HG03432 (cell line): ENCODE results near the gene NRN1L.
A peak's percentile ranks its signal among the peaks of the same experiment; 100 is the strongest.
"Not testable (repeated sequence)": the region's sequence is repeated elsewhere in the genome, so short reads cannot be mapped to it uniquely, and the experiment has no call there.

Source experiments
- ATAC-seq: cut with Tn5 transposase; IDR thresholded peaks from one replicate; pipeline ENCODE4 v1.9.1; 2021; ENCODE audit warnings: mild to moderate bottlenecking, moderate library complexity; ENCODE audit not compliant: unreplicated experiment

The NRN1L gene

GRCh38 chr16:67860589-67861398 is 23.9 kb upstream of the NRN1L start:
- no peak for ATAC-seq

- ATAC-seq, result no peak
Measured at GRCh38 chr16:67861877-67862276, 22.8 kb upstream of the NRN1L start.

- ATAC-seq, result no peak
Measured at GRCh38 chr16:67862623-67863583, 21.8 kb upstream of the NRN1L start.

GRCh38 chr16:67864044-67864443 is 20.6 kb upstream of the NRN1L start:
- ATAC-seq, result not testable (repeated sequence)

GRCh38 chr16:67864594-67864993 is 20.1 kb upstream of the NRN1L start:
- ATAC-seq, result no peak

GRCh38 chr16:67865318-67865717 is 19.4 kb upstream of the NRN1L start:
- no peak for ATAC-seq

- ATAC-seq, result no peak
Measured at GRCh38 chr16:67868290-67868689, 16.4 kb upstream of the NRN1L start.

GRCh38 chr16:67869653-67870052 is 15.0 kb upstream of the NRN1L start:
- ATAC-seq, result no peak

GRCh38 chr16:67871256-67871655 is 13.4 kb upstream of the NRN1L start:
- ATAC-seq, result no peak

- ATAC-seq, result no peak
Measured at GRCh38 chr16:67872131-67872630, 12.5 kb upstream of the NRN1L start.

- ATAC-seq, result peak; percentile 78
Measured at GRCh38 chr16:67872631-67873434, 11.9 kb upstream of the NRN1L start, which contains the start of gene EDC4. TSS of gene EDC4 (plus strand) at chr16:67873052. CDS start at chr16:67873262, 210 bp downstream.

- peak; percentile 32 for ATAC-seq
Measured at GRCh38 chr16:67873435-67874370, 11.0 kb upstream of the NRN1L start.

GRCh38 chr16:67874372-67874771 is 10.3 kb upstream of the NRN1L start:
- ATAC-seq, result no peak

GRCh38 chr16:67877064-67877463 is 7.6 kb upstream of the NRN1L start:
- no peak for ATAC-seq

- ATAC-seq, result no peak
Measured at GRCh38 chr16:67878232-67878631, 6.5 kb upstream of the NRN1L start.

GRCh38 chr16:67878846-67879245 is 5.8 kb upstream of the NRN1L start:
- ATAC-seq, result no peak

- ATAC-seq, result no peak
Measured at GRCh38 chr16:67879462-67879861, 5.2 kb upstream of the NRN1L start.

- ATAC-seq, result no peak
Measured at GRCh38 chr16:67879936-67880335, 4.7 kb upstream of the NRN1L start.

- ATAC-seq, result no peak
Measured at GRCh38 chr16:67880584-67880983, 4.1 kb upstream of the NRN1L start.
